GM23338 (cell line): ENCODE measurements around the gene GPR135. TPM values are rescaled to one million over a fixed set of nuclear protein-coding genes. Genes with fewer than 3 reads are reported as not detected.

Experiments
- ATAC-seq: fragments of 200-7000 bp; cut with Tn5 transposase; 3 replicates; pipeline ENCODE4 v1.9.1; 2020
- DNase-seq: peaks from one replicate; pipeline ENCODE4 v3.0.0-alpha.2; 2015; ENCODE audit warnings: low spot score
- H2AFZ ChIP-seq: fragments of 200-600 bp; sonication (generic); 2 replicates; pipeline ENCODE4 v1.8.0; 2016; ENCODE audit warnings: antibody characterized with exemption, mild to moderate bottlenecking, moderate library complexity
- H3F3A ChIP-seq: fragments of 200-600 bp; sonication (generic); replicated peaks from 2 replicates; pipeline ENCODE4 v1.8.0; 2017; ENCODE audit warnings: antibody characterized with exemption, mixed run types, low read depth
- H3K27ac ChIP-seq: fragments of 200-600 bp; sonication (generic); 2 replicates; pipeline ENCODE4 v1.6.1; 2016; ENCODE audit warnings: low read depth
- H3K27me3 ChIP-seq: fragments of 200-600 bp; sonication (generic); 2 replicates; pipeline ENCODE4 v1.8.0; 2016; ENCODE audit warnings: mild to moderate bottlenecking, mixed run types, moderate library complexity; ENCODE audit not compliant: insufficient read depth
- H3K36me3 ChIP-seq: fragments of 200-600 bp; sonication (generic); 2 replicates; pipeline ENCODE4 v1.8.0; 2016; ENCODE audit warnings: mild to moderate bottlenecking; ENCODE audit not compliant: insufficient read depth
- H3K4me1 ChIP-seq: fragments of 200-600 bp; sonication (generic); 2 replicates; pipeline ENCODE4 v1.8.0; 2016; ENCODE audit warnings: mild to moderate bottlenecking, moderate library complexity; ENCODE audit not compliant: insufficient read depth
- H3K4me2 ChIP-seq: fragments of 200-600 bp; sonication (generic); 2 replicates; pipeline ENCODE4 v1.7.1; 2017; ENCODE audit warnings: mixed run types
- H3K4me3 ChIP-seq: fragments of 200-600 bp; sonication (generic); 2 replicates; pipeline ENCODE4 v1.6.1; 2016; ENCODE audit warnings: mixed run types
- H3K79me2 ChIP-seq: fragments of 200-600 bp; sonication (generic); replicated peaks from 2 replicates; pipeline ENCODE4 v1.8.0; 2017; ENCODE audit warnings: mild to moderate bottlenecking; ENCODE audit not compliant: insufficient read depth
- H3K9me2 ChIP-seq: fragments of 200-600 bp; sonication (generic); 2 replicates; pipeline ENCODE4 v1.8.0; 2017; ENCODE audit not compliant: insufficient read depth
- H4K20me1 ChIP-seq: fragments of 200-600 bp; sonication (generic); replicated peaks from 2 replicates; pipeline ENCODE4 v1.8.0; 2017; ENCODE audit warnings: mild to moderate bottlenecking; ENCODE audit not compliant: insufficient read depth
- H3K27ac Mint-ChIP-seq: 2 replicates; pipeline ENCODE4 v1.8.0; 2020; ENCODE audit warnings: inconsistent platforms, mild to moderate bottlenecking, moderate library complexity, mixed read lengths
- H3K27me3 Mint-ChIP-seq: 3 replicates; pipeline ENCODE4 v1.8.0; 2022; ENCODE audit warnings: low read depth, mild to moderate bottlenecking, moderate library complexity, mixed read lengths, inconsistent platforms; ENCODE audit not compliant: insufficient read depth, poor library complexity
- H3K36me3 Mint-ChIP-seq: 3 replicates; pipeline ENCODE4 v1.8.0; 2021; ENCODE audit warnings: low read depth, mild to moderate bottlenecking, inconsistent platforms, moderate library complexity, mixed read lengths
- H3K4me1 Mint-ChIP-seq: 3 replicates; pipeline ENCODE4 v1.8.0; 2020; ENCODE audit warnings: mild to moderate bottlenecking, inconsistent platforms, mixed read lengths
- H3K4me3 Mint-ChIP-seq: 3 replicates; pipeline ENCODE4 v1.8.0; 2021; ENCODE audit warnings: moderate library complexity, mild to moderate bottlenecking, inconsistent platforms, mixed read lengths
- H3K9me3 Mint-ChIP-seq: 3 replicates; pipeline ENCODE4 v1.8.0; 2020; ENCODE audit warnings: moderate library complexity, mild to moderate bottlenecking, inconsistent platforms, mixed read lengths
- CREB1 ChIP-seq: fragments of 250-450 bp; sonication (Bioruptor Pico); IDR thresholded peaks from 2 replicates; pipeline ENCODE4 v1.5.0; 2020; ENCODE audit warnings: low read depth, mild to moderate bottlenecking, moderate library complexity
- CTCF ChIP-seq, 2 experiments: fragments of 200-600 bp in 1 of 2; sonication (generic) in 1 of 2; conservative IDR thresholded peaks; 2 replicates each; pipeline versions ENCODE4 v1.5.1 to v1.6.1; 2016 to 2017; ENCODE audit warnings: antibody characterized with exemption in 2 of 2, low read depth in 2 of 2, mild to moderate bottlenecking in 2 of 2, moderate library complexity in 1 of 2
- EZH2phosphoT487 ChIP-seq: fragments of 200-600 bp; sonication (generic); IDR thresholded peaks from one replicate; pipeline ENCODE4 v1.8.1; 2018; ENCODE audit warnings: antibody characterized with exemption; ENCODE audit not compliant: unreplicated experiment
- JUNB ChIP-seq: IDR thresholded peaks from one replicate; pipeline ENCODE4 v1.6.1; 2016; ENCODE audit warnings: antibody characterized with exemption; ENCODE audit not compliant: unreplicated experiment
- NANOG ChIP-seq: IDR thresholded peaks from 2 replicates; pipeline ENCODE4 v1.6.1; 2016; ENCODE audit warnings: antibody characterized with exemption, borderline replicate concordance
- POLR2AphosphoS5 ChIP-seq: IDR thresholded peaks from 2 replicates; pipeline ENCODE4 v1.6.1; 2016; ENCODE audit warnings: antibody characterized with exemption, low read depth
- REST ChIP-seq: IDR thresholded peaks from one replicate; pipeline ENCODE4 v1.6.1; 2018; ENCODE audit warnings: antibody characterized with exemption; ENCODE audit not compliant: unreplicated experiment
- ZNF114 ChIP-seq: fragments of 250-450 bp; sonication (Bioruptor Pico); IDR thresholded peaks from 2 replicates; pipeline ENCODE4 v1.5.0; 2020; ENCODE audit warnings: mild to moderate bottlenecking, moderate library complexity
- ZNF331 ChIP-seq: fragments of 250-450 bp; sonication (Bioruptor Pico); IDR thresholded peaks from 2 replicates; pipeline ENCODE4 v1.5.0; 2020; ENCODE audit warnings: low read depth, mild to moderate bottlenecking, moderate library complexity
- polyA plus RNA-seq: library from polyadenylated mRNA; unstranded; fragments of >200 nt; fragmentation: Nextera tagmentation; extraction: Ambion mirVana; gene quantifications from 2 replicates; pipeline ENCODE4 v1.2.1, GENCODE V29; 2016
- total RNA-seq: library from RNA; depleted of rRNA; stranded (reverse); fragments of >200 nt; shearing (Covaris generic); gene quantifications from 2 replicates; pipeline ENCODE4 v1.2.3, GENCODE V29; 2014
- TF ChIP-seq, protein P1 (sequence below): IDR thresholded peaks from 2 replicates; pipeline ENCODE4 v1.6.1; 2016; ENCODE audit warnings: antibody characterized with exemption
- TF ChIP-seq, protein P2 (sequence below): fragments of 250-450 bp; sonication (Bioruptor Pico); IDR thresholded peaks from 2 replicates; pipeline ENCODE4 v1.5.0; 2020; ENCODE audit warnings: mild to moderate bottlenecking, moderate library complexity

The GPR135 gene
- total and polyA plus RNA-seq, 2 experiments from 2014 or later = 0.47 to 2.2 TPM

DNA sequence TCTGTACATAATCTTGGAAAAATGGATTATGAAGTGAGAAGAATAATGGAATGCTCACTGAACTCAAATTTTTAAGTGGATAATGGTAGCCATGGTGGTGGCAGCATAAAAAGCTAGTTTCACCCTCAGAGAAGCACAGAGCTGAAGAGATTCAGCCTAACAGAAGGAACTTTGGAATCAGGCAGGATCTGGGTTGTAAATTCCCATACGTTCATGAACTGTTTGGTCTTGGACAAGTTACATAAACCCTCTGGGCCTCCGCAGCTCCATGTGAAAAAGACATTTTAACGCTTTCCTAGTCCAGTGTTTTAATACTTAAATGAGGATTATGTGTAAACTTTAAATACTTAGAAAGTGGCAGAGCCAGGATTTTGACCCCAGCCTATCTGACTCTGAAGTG, 45.8 kb upstream of the GPR135 start:
- DNase-seq (no peak), ATAC-seq (no peak)
- Histone ChIP-seq H3K27me3 (no peaks in the 10 kb centered on the region), H3K36me3 (no peaks in the 10 kb centered on the region), H3K79me2 (no peaks in the 10 kb centered on the region), H3F3A (no peaks in the 10 kb centered on the region), H3K4me1 (no peaks in the 10 kb centered on the region), H3K9me2 (no peaks in the 10 kb centered on the region), H3K4me3 (no peak overlapping the region), H2AFZ (no peak overlapping the region), H3K27ac (no peak overlapping the region), H4K20me1 (no peaks in the 10 kb centered on the region), H3K4me2 (no peak overlapping the region)
- Mint-ChIP-seq H3K9me3 (peaks cover 30% of the 10 kb centered on the region), H3K4me3 (no peak overlapping the region), H3K4me1 (peaks cover 9% of the 10 kb centered on the region; the same call in 2 of the 3 replicates), H3K27ac (no peak overlapping the region), H3K36me3 (peaks cover 6% of the 10 kb centered on the region; the same call in 2 of the 3 replicates), H3K27me3 (no peaks in the 10 kb centered on the region)
- TF ChIP-seq ZNF114 (CRISPR knock-in tag) (no peak), CTCF (conservative IDR thresholded peaks at IDR 0.05; ENCODE audit: low read depth in 2 of 2) (no peak), POLR2AphosphoS5 (no peak), NANOG (no peak), CREB1 (CRISPR knock-in tag) (no peak), ZNF331 (no peak)
- TF ChIP-seq, protein P1, sequence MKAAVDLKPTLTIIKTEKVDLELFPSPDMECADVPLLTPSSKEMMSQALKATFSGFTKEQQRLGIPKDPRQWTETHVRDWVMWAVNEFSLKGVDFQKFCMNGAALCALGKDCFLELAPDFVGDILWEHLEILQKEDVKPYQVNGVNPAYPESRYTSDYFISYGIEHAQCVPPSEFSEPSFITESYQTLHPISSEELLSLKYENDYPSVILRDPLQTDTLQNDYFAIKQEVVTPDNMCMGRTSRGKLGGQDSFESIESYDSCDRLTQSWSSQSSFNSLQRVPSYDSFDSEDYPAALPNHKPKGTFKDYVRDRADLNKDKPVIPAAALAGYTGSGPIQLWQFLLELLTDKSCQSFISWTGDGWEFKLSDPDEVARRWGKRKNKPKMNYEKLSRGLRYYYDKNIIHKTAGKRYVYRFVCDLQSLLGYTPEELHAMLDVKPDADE = no peak

DNA sequence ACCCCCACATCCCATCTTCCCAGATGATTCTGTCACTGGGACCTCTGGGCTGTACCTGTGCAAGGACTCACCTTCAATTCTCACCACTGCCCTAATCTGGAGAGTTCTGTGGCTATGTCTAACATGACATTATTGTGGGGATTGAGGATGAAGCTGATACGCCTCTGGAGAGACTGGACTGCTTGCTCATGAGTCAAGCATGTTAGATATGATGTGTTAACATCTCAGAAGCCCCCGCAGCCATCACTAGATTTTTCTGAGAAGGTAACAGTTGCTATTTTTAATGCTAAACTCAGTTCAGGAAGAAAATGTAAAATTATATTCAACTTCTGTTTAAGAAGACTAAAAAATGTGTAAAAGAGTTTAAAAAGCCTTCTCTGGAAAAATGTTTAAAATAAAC, 44.8 kb upstream of the GPR135 start:
- Histone ChIP-seq H3K4me1 (no peaks in the 10 kb centered on the region), H3K4me2 (no peak overlapping the region), H2AFZ (no peak overlapping the region), H3K4me3 (no peak overlapping the region), H3K36me3 (no peaks in the 10 kb centered on the region), H3K79me2 (no peaks in the 10 kb centered on the region), H3F3A (no peaks in the 10 kb centered on the region), H3K27ac (no peak overlapping the region), H3K27me3 (no peaks in the 10 kb centered on the region), H4K20me1 (no peaks in the 10 kb centered on the region), H3K9me2 (no peaks in the 10 kb centered on the region)
- H3K36me3 Mint-ChIP-seq = peaks cover 6% of the 10 kb centered on the region; the same call in 2 of the 3 replicates
- no peaks in the 10 kb centered on the region for H3K27me3 Mint-ChIP-seq
- H3K4me1 Mint-ChIP-seq = peaks cover 9% of the 10 kb centered on the region; the same call in 2 of the 3 replicates
- H3K9me3 Mint-ChIP-seq = peaks cover 28% of the 10 kb centered on the region
- no peak for ATAC-seq
- H3K27ac Mint-ChIP-seq = no peak overlapping the region
- no peak overlapping the region for H3K4me3 Mint-ChIP-seq
- no peak for DNase-seq
- TF ChIP-seq POLR2AphosphoS5 = no peak
- no peak for TF ChIP-seq JUNB
- TF ChIP-seq REST = no peak
- no peak for TF ChIP-seq EZH2phosphoT487
- TF ChIP-seq, protein P2, sequence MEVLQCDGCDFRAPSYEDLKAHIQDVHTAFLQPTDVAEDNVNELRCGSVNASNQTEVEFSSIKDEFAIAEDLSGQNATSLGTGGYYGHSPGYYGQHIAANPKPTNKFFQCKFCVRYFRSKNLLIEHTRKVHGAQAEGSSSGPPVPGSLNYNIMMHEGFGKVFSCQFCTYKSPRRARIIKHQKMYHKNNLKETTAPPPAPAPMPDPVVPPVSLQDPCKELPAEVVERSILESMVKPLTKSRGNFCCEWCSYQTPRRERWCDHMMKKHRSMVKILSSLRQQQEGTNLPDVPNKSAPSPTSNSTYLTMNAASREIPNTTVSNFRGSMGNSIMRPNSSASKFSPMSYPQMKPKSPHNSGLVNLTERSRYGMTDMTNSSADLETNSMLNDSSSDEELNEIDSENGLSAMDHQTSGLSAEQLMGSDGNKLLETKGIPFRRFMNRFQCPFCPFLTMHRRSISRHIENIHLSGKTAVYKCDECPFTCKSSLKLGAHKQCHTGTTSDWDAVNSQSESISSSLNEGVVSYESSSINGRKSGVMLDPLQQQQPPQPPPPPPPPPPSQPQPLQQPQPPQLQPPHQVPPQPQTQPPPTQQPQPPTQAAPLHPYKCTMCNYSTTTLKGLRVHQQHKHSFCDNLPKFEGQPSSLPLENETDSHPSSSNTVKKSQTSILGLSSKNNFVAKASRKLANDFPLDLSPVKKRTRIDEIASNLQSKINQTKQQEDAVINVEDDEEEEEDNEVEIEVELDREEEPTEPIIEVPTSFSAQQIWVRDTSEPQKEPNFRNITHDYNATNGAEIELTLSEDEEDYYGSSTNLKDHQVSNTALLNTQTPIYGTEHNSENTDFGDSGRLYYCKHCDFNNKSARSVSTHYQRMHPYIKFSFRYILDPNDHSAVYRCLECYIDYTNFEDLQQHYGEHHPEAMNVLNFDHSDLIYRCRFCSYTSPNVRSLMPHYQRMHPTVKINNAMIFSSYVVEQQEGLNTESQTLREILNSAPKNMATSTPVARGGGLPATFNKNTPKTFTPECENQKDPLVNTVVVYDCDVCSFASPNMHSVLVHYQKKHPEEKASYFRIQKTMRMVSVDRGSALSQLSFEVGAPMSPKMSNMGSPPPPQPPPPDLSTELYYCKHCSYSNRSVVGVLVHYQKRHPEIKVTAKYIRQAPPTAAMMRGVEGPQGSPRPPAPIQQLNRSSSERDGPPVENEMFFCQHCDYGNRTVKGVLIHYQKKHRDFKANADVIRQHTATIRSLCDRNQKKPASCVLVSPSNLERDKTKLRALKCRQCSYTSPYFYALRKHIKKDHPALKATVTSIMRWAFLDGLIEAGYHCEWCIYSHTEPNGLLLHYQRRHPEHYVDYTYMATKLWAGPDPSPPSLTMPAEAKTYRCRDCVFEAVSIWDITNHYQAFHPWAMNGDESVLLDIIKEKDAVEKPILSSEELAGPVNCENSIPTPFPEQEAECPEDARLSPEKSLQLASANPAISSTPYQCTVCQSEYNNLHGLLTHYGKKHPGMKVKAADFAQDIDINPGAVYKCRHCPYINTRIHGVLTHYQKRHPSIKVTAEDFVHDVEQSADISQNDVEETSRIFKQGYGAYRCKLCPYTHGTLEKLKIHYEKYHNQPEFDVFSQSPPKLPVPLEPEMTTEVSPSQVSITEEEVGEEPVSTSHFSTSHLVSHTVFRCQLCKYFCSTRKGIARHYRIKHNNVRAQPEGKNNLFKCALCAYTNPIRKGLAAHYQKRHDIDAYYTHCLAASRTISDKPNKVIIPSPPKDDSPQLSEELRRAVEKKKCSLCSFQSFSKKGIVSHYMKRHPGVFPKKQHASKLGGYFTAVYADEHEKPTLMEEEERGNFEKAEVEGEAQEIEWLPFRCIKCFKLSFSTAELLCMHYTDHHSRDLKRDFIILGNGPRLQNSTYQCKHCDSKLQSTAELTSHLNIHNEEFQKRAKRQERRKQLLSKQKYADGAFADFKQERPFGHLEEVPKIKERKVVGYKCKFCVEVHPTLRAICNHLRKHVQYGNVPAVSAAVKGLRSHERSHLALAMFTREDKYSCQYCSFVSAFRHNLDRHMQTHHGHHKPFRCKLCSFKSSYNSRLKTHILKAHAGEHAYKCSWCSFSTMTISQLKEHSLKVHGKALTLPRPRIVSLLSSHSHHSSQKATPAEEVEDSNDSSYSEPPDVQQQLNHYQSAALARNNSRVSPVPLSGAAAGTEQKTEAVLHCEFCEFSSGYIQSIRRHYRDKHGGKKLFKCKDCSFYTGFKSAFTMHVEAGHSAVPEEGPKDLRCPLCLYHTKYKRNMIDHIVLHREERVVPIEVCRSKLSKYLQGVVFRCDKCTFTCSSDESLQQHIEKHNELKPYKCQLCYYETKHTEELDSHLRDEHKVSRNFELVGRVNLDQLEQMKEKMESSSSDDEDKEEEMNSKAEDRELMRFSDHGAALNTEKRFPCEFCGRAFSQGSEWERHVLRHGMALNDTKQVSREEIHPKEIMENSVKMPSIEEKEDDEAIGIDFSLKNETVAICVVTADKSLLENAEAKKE = no peak
